GM19467 (cell line): ENCODE results near the gene LPCAT1.
"Not testable (repeated sequence)": the region's sequence is repeated elsewhere in the genome, so short reads cannot be mapped to it uniquely, and the experiment has no call there.

Experiments used
- ATAC-seq: cut with Tn5 transposase; IDR thresholded peaks from one replicate; pipeline ENCODE4 v1.9.1; 2021; ENCODE audit warnings: mild to moderate bottlenecking, moderate library complexity; ENCODE audit not compliant: unreplicated experiment

The LPCAT1 gene

DNA sequence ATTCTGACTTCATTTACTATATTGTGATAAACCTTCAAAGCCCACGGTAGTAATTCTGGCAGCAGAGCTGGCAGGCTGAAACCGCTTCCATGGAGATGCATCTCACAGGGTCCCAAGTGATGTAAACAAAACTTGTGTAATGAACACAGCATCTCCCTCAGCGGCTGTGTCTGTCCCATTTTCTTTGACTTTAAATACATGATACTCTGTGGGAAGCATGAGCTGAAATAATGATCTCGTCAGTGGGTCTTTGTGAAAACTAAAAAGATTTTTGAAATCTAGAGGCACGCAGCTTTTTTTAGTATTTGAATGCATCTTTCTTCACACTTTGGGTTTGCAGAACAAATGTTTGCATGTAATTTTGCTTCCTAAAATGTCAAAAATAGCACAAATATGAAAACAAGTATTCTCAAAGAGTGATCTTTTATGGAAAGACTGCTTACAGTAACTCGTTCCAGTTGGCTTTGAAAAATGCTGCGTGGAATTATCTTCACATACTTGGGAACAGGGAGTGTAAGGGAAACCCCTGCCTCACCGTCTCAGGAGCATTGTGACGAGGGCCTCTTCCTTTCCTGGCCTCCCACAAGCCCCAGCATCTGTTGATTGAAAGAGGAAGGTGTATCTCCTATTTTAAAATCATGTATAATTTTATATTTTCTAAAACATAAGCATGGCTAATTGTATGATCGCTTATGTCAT is 18.1 kb upstream of the LPCAT1 start:
- no peak for ATAC-seq

- ATAC-seq: no peak
Measured at GRCh38 chr5:1540831-1541701, 17.3 kb upstream of the LPCAT1 start.

- no peak for ATAC-seq
Measured at GRCh38 chr5:1540166-1540565, 16.4 kb upstream of the LPCAT1 start.

DNA sequence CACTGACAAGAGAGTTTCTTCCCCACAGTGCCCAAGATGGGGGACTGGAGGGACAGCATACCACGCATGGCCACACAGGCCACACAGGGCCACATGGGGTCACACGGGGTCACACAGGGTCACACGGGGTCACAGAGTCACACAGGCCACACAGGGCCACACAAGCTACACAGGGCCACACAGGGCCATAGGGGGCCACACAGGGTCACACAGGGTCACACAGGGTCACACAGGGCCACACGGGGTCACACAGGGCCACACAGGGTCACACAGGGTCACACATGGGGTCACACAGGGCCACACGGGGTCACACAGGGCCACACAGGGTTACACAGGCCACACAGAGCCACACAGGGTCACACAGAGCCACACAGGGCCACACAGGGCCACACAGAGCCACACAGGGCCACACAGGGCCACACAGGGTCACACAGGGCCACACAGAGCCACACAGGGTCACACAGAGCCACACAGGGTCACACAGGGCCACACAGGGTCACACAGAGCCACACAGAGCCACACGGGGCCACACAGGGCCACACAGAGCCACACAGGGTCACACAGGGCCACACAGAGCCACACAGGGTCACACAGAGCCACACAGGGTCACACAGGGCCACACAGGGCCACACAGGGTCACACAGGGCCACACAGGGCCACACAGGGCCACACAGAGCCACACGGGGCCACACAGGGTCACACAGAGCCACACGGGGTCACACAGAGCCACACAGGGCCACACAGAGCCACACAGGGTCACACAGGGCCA is 15.8 kb upstream of the LPCAT1 start:
- ATAC-seq: not testable (repeated sequence)

GRCh38 chr5:1538741-1539392 is 15.1 kb upstream of the LPCAT1 start:
- ATAC-seq: no peak

GRCh38 chr5:1538276-1538675 is 14.5 kb upstream of the LPCAT1 start:
- ATAC-seq: no peak

GRCh38 chr5:1537603-1538154 is 13.9 kb upstream of the LPCAT1 start:
- ATAC-seq: no peak

DNA sequence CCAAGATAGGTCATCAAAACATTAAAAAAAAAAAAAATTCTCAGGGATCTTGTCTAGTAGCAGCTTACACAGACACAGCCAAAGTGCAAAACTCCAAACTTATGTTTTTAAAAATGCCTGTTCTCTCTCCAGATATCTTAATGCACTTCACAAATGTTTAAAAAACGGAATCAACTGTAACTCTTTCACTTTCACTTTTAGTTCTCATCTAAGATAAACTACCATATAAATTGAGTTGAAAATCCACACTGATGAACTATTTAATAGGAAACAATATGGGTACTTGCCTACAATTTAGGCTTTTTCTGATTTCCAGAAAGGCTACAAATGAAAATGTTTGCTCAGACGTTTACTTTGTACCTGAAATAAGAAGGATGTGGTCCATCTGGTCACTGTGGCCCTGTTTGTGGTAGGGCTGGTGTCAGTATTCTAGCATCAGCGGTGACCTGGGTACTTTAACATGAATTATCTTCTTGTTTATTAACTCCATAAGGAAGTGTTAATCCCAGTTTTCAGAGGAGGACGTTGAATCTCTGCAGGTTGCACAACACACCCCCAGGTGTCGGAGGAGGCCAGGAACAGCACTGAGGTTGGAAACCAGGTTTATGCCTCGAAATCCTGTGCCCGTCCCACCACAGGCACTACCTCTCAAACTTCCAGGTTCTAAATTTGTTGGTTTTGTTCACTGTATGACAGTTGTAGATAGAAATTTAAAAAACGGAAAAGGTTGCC is 13.3 kb upstream of the LPCAT1 start:
- no peak for ATAC-seq

DNA sequence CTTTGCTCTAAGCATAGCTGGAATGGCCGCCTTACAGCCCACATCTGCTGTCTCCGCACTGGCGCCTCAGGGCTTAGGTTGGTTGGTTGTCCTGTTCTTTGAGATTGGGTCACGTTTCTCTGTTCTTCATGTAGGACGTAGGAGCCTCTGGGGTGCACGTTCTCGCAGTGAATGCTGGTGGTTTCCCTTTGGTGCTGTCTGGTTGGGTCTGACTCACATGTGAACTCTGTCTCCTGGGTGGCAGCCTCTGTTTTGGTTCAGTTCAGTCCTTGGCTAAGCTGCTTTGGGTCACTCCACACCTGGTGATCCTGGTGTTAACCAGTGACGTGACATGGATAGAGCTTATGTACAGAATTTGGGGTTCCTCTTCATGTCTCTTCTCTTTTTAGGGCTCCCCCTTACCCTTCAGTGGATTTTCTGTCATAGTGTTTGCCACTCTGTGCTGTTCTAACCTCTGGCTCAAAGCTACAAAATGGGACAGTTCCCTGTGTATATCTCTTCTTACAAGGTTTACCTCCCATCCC is 12.6 kb upstream of the LPCAT1 start:
- ATAC-seq: peak; percentile 92

GRCh38 chr5:1535646-1536045 is 11.9 kb upstream of the LPCAT1 start:
- no peak for ATAC-seq

DNA sequence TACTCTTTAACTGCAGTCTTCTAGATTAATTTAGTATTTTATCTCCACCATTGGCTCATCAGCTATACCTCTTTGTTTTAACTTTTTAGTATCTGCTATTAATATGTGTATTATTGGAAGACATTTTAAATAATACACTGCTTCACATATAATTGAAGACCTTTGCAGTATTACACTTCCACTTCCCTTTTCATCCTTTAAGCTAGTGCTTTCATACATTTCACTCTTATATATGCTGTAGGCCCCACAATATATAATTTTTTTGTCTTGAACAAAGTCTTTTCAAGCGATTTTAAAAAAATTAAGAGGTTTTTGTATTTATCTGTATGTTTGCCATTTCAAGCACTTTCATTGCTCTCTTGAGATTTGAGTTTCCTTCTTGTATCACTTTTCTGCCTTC is 8.6 kb upstream of the LPCAT1 start:
- no peak for ATAC-seq

- ATAC-seq: no peak
Measured at GRCh38 chr5:1529498-1529897, 5.7 kb upstream of the LPCAT1 start.

- no peak for ATAC-seq
Measured at GRCh38 chr5:1527533-1528205, 3.9 kb upstream of the LPCAT1 start.

DNA sequence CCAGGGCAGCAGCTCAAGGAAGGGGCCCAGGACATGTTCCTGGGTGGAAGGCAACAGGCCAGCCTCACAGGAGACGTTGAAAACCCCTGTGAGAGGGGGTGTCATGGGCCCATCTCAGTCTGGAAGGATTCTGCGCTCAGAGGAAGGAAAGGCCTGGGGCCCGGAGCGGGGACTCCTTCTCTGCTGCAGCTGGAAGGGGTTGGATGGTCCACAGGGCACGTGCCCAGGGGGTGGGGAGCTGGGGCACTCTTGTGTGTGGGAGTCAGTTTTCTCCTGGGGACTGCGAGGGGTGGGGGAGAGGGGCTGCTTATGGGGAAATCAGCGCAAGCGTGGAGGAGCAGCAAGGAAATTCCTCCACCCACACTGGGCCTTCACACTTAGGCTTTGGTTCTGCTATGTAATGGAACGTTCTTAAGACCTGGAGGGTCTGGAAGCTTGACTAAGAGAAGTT is 2.9 kb upstream of the LPCAT1 start:
- ATAC-seq: no peak

- ATAC-seq: no peak
Measured at GRCh38 chr5:1526190-1526631, 2.5 kb upstream of the LPCAT1 start.

DNA sequence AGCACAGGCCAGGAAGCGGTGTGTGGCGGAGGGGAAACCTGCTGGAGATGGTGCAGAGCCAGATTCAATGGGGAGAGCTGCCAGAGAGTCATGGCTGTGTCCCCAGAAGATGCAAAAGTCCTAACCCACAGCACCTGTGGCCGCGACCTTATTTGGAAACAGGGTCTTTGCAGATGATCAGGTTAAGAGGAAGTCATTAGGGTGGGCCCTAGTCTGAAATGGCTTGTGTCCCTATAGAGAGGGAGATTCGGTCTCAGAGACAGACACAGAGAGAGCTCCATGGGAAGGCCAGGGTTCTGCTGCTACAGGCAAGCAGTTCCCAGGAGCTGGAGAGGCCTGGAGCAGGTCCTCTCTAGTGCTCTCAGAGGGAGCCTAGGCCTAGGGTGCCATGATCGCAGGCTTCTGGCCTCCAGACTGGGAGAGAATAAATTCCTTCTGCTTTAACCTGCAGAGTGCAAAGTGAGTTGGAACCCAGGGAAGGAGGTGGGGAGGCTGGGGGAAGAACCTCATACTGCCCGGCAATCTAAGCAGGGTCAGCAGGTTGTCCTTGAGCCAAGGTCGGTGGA is 1.9 kb upstream of the LPCAT1 start:
- ATAC-seq: no peak

- ATAC-seq: no peak
Measured at GRCh38 chr5:1524799-1525623, 1.3 kb upstream of the LPCAT1 start.

- no peak for ATAC-seq
Measured at GRCh38 chr5:1524481-1524798, 680 bp upstream of the LPCAT1 start.
